SK-N-SH (cell line): ENCODE data around the gene PPARD. TPM values are rescaled to one million over a fixed set of nuclear protein-coding genes. Genes with fewer than 3 reads are reported as not detected.

Source experiments
- CTCF ChIA-PET: fragments of 300-600, 350-600 bp; formaldehyde crosslinking; extraction: SDS; loops from one replicate; lab custom pipeline; 2021; lab: Yijun Ruan, JAX
- POLR2A ChIA-PET: fragments of 350-600 bp; sonication (Branson Sonifier 250); formaldehyde crosslinking; extraction: SDS; loops from one replicate; lab custom pipeline; 2020; ENCODE audit warnings: antibody characterized with exemption, inconsistent platforms; lab: Yijun Ruan, JAX
- DNase-seq: peaks from one replicate; pipeline ENCODE4 v3.0.0; 2012
- H2AFZ ChIP-seq: fragments of 200-600 bp; sonication (generic); 2 replicates; pipeline ENCODE4 v1.8.1; 2016; ENCODE audit warnings: antibody characterized with exemption, mild to moderate bottlenecking, low read depth
- H3F3A ChIP-seq: fragments of 200-600 bp; sonication (generic); replicated peaks from 2 replicates; pipeline ENCODE3; 2016; ENCODE audit warnings: antibody characterized with exemption, mild to moderate bottlenecking; ENCODE audit not compliant: insufficient read depth
- H3K27ac ChIP-seq, 2 experiments: fragments of 200-500 bp in 1 of 2; fragments of 200-600 bp in 1 of 2; sonication (Bioruptor generic) in 1 of 2; sonication (generic), shearing (Covaris generic) in 1 of 2; 2 replicates each; pipeline versions ENCODE4 v1.5.1 to v1.6.1; 2014 to 2016; ENCODE audit warnings: low read depth in 2 of 2, inconsistent platforms in 1 of 2, low read length in 1 of 2, mild to moderate bottlenecking in 1 of 2, mixed read lengths in 1 of 2
- H3K27me3 ChIP-seq: fragments of 200-600 bp; sonication (generic), shearing (Covaris generic); 2 replicates; pipeline ENCODE4 v1.6.1; 2016; ENCODE audit warnings: mixed run types; ENCODE audit not compliant: insufficient read depth
- H3K36me3 ChIP-seq, 2 experiments: fragments of 200-500 bp in 1 of 2; fragments of 200-600 bp in 1 of 2; sonication (Bioruptor generic) in 1 of 2; sonication (generic) in 1 of 2; replicated peaks in 1 of 2; 2 replicates each; pipeline versions ENCODE3 to v1.5.1; 2014 to 2016; ENCODE audit warnings: low read length in 1 of 2, mild to moderate bottlenecking in 1 of 2; ENCODE audit not compliant: insufficient read depth in 2 of 2, control insufficient read depth in 1 of 2
- H3K4me1 ChIP-seq, 2 experiments: fragments of 200-500 bp in 1 of 2; fragments of 200-600 bp in 1 of 2; sonication (Bioruptor generic) in 1 of 2; sonication (generic), shearing (Covaris generic) in 1 of 2; 2 replicates each; pipeline versions ENCODE4 v1.5.1 to v1.6.1; 2014 to 2016; ENCODE audit warnings: low read depth in 1 of 2, low read length in 1 of 2, mixed run types in 1 of 2; ENCODE audit not compliant: insufficient read depth in 2 of 2, control insufficient read depth in 1 of 2
- H3K4me2 ChIP-seq: fragments of 200-600 bp; sonication (generic), shearing (Covaris generic); 2 replicates; pipeline ENCODE4 v1.6.1; 2017; ENCODE audit warnings: mixed run types
- H3K4me3 ChIP-seq, 2 experiments: fragments of 200-500 bp in 1 of 2; fragments of 200-600 bp in 1 of 2; sonication (Bioruptor generic) in 1 of 2; sonication (generic), shearing (Covaris generic) in 1 of 2; 2 replicates each; pipeline versions ENCODE4 v1.5.1 to v1.8.1; 2014 to 2016; ENCODE audit warnings: low read depth in 2 of 2, inconsistent platforms in 1 of 2, low read length in 1 of 2, mild to moderate bottlenecking in 1 of 2, mixed read lengths in 1 of 2, moderate library complexity in 1 of 2
- H3K79me2 ChIP-seq: fragments of 200-600 bp; sonication (generic); 2 replicates; pipeline ENCODE4 v1.8.1; 2017; ENCODE audit warnings: mild to moderate bottlenecking; ENCODE audit not compliant: insufficient read depth
- H3K9ac ChIP-seq: fragments of 200-600 bp; sonication (generic); 2 replicates; pipeline ENCODE4 v1.6.1; 2017; ENCODE audit warnings: mixed run types
- H3K9me2 ChIP-seq: fragments of 200-600 bp; sonication (generic); 2 replicates; pipeline ENCODE4 v1.6.1; 2017; ENCODE audit warnings: mixed run types
- H3K9me3 ChIP-seq: fragments of 200-600 bp; sonication (generic); 2 replicates; pipeline ENCODE4 v1.6.1; 2017; ENCODE audit warnings: mixed run types, mild to moderate bottlenecking, moderate library complexity
- H4K20me1 ChIP-seq: fragments of 200-600 bp; sonication (generic); 2 replicates; pipeline ENCODE4 v1.6.1; 2017; ENCODE audit warnings: mild to moderate bottlenecking, mixed run types; ENCODE audit not compliant: insufficient read depth
- EP300 ChIP-seq, 2 experiments: IDR thresholded peaks; 2 replicates each; pipeline versions ENCODE4 v1.4.0 to v1.6.1; 2012; ENCODE audit warnings: borderline replicate concordance in 1 of 2, low read depth in 1 of 2, low read length in 1 of 2
- FOXJ3 ChIP-seq: sonication (generic); formaldehyde crosslinking; IDR thresholded peaks from 2 replicates; pipeline ENCODE4 v1.5.1; 2020; ENCODE audit warnings: mild to moderate bottlenecking, missing genetic modification reagents
- GABPA ChIP-seq: IDR thresholded peaks from 2 replicates; pipeline ENCODE4 v1.4.0; 2012; ENCODE audit warnings: low read depth, mild to moderate bottlenecking
- GATA2 ChIP-seq: sonication (generic); formaldehyde crosslinking; IDR thresholded peaks from 2 replicates; pipeline ENCODE4 v1.5.0; 2020; ENCODE audit warnings: mild to moderate bottlenecking, missing genetic modification reagents
- IRF3 ChIP-seq: fragments of 150-350 bp; IDR thresholded peaks from 2 replicates; pipeline ENCODE4 v1.6.1; 2016; ENCODE audit warnings: mild to moderate bottlenecking, low read depth, low read length
- JUND ChIP-seq: IDR thresholded peaks from 2 replicates; pipeline ENCODE4 v1.4.0; 2012
- NRF1 ChIP-seq: IDR thresholded peaks from 2 replicates; pipeline ENCODE4 v1.6.1; 2012; ENCODE audit warnings: low read depth, mild to moderate bottlenecking, low read length
- POLR2AphosphoS5 ChIP-seq: IDR thresholded peaks from 2 replicates; pipeline ENCODE4 v1.6.1; 2012; ENCODE audit warnings: low read depth, low read length
- SIN3A ChIP-seq: IDR thresholded peaks from 2 replicates; pipeline ENCODE4 v1.6.1; 2012; ENCODE audit warnings: low read depth, mild to moderate bottlenecking, low read length, moderate library complexity, borderline replicate concordance
- USF1 ChIP-seq: IDR thresholded peaks from 2 replicates; pipeline ENCODE4 v1.4.0; 2012; ENCODE audit warnings: low read depth, borderline replicate concordance
- YY1 ChIP-seq: IDR thresholded peaks from 2 replicates; pipeline ENCODE4 v1.4.0; 2012; ENCODE audit warnings: low read depth, mild to moderate bottlenecking
- WGBS: methylation state at CpG from one replicate; pipeline ENCODE4 v1.1.6; 2017; ENCODE audit warnings: low lambda C conversion rate; 5-methylcytosine and 5-hydroxymethylcytosine counted together
- polyA plus RNA-seq, 3 experiments: library from polyadenylated mRNA; depleted of rRNA; stranded (reverse); fragments of >200 nt; gene quantifications; 2 replicates each; pipeline ENCODE4 v1.2.3, GENCODE V29; 2012
- TF ChIP-seq, protein P1 (sequence below): IDR thresholded peaks from 2 replicates; pipeline ENCODE4 v1.4.0; 2012; ENCODE audit warnings: low read depth, borderline replicate concordance
- TF ChIP-seq, protein P2 (sequence below): fragments of 200-600 bp; sonication (generic); IDR thresholded peaks from 2 replicates; pipeline ENCODE4 v1.6.1; 2017; ENCODE audit warnings: antibody characterized with exemption, mild to moderate bottlenecking, moderate library complexity

The PPARD gene
- polyA plus RNA-seq, 1 of the 3 experiments (the other 2 are of a cell fraction): 13.3 TPM

- Histone ChIP-seq H3K9me2 (no peaks in the 10 kb centered on the region), H4K20me1 (no peaks in the 10 kb centered on the region), H3K36me3 (peaks cover 0 to 10% of the 10 kb centered on the region in 2 experiments), H3K4me3 (no peak overlapping the region), H3K9ac (no peak overlapping the region), H2AFZ (no peak overlapping the region), H3K79me2 (peaks cover 4% of the 10 kb centered on the region; the same call in 1 of the 2 replicates), H3K27ac (no peak overlapping the region), H3K9me3 (no peaks in the 10 kb centered on the region), H3K27me3 (no peaks in the 10 kb centered on the region), H3K4me2 (no peak overlapping the region), H3F3A (no peaks in the 10 kb centered on the region), H3K4me1 (peaks cover 0 to 7% of the 10 kb centered on the region in 2 experiments; a peak in 2 of 4 replicates)
- TF ChIP-seq IRF3: no peak
- TF ChIP-seq POLR2AphosphoS5: no peak
- no peak for TF ChIP-seq USF1
- TF ChIP-seq GATA2 (CRISPR knock-in tag): no peak
- TF ChIP-seq EP300 (IDR thresholded peaks at IDR 0.05; ENCODE audit: borderline replicate concordance in 1 of 2, low read depth in 1 of 2, low read length in 1 of 2): no peak
- no peak for TF ChIP-seq NRF1
- TF ChIP-seq GABPA: no peak
- TF ChIP-seq, protein P1, sequence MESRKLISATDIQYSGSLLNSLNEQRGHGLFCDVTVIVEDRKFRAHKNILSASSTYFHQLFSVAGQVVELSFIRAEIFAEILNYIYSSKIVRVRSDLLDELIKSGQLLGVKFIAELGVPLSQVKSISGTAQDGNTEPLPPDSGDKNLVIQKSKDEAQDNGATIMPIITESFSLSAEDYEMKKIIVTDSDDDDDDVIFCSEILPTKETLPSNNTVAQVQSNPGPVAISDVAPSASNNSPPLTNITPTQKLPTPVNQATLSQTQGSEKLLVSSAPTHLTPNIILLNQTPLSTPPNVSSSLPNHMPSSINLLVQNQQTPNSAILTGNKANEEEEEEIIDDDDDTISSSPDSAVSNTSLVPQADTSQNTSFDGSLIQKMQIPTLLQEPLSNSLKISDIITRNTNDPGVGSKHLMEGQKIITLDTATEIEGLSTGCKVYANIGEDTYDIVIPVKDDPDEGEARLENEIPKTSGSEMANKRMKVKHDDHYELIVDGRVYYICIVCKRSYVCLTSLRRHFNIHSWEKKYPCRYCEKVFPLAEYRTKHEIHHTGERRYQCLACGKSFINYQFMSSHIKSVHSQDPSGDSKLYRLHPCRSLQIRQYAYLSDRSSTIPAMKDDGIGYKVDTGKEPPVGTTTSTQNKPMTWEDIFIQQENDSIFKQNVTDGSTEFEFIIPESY: no peak
- TF ChIP-seq SIN3A: no peak
- TF ChIP-seq JUND: no peak
- ChIA-PET CTCF (interaction anchor here (1.1 to 3.0 kb wide), 4 partner anchors 8 to 163 kb away, joined by 3 to 13 read pairs (median 7); partner anchors contain the start of gene PPARD), POLR2A (interaction anchor here (1.1 kb wide), 1 partner anchor 279 kb away, joined by 6 read pairs; the partner anchor contains the start of gene ARMC12)
- no peak for DNase-seq
- 97% methylated on average over 4 of the region's 4 CpGs for WGBS
Observed at GRCh38 chr6:35457907-35458306, 115.5 kb downstream of the PPARD start.

GRCh38 chr6:35461270-35461669, 118.9 kb downstream of the PPARD start:
- Histone ChIP-seq H3K79me2 (no peaks in the 10 kb centered on the region), H3K4me1 (no peaks in the 10 kb centered on the region), H3K9ac (no peak overlapping the region), H3F3A (no peaks in the 10 kb centered on the region), H3K9me3 (no peaks in the 10 kb centered on the region), H3K9me2 (no peaks in the 10 kb centered on the region), H4K20me1 (no peaks in the 10 kb centered on the region), H2AFZ (no peak overlapping the region), H3K4me3 (no peak overlapping the region), H3K27ac (no peak overlapping the region), H3K27me3 (no peaks in the 10 kb centered on the region), H3K4me2 (no peak overlapping the region), H3K36me3 (peaks cover 0 to 7% of the 10 kb centered on the region in 2 experiments)
- no peak for DNase-seq
- ChIA-PET CTCF (interaction anchor here (1.4 kb wide), 1 partner anchor 118 kb away, joined by 3 read pairs; no protein-coding TSS in a partner anchor), POLR2A (no interaction called here)
- 86% methylated on average over 3 of the region's 3 CpGs for WGBS
- TF ChIP-seq, protein P2, sequence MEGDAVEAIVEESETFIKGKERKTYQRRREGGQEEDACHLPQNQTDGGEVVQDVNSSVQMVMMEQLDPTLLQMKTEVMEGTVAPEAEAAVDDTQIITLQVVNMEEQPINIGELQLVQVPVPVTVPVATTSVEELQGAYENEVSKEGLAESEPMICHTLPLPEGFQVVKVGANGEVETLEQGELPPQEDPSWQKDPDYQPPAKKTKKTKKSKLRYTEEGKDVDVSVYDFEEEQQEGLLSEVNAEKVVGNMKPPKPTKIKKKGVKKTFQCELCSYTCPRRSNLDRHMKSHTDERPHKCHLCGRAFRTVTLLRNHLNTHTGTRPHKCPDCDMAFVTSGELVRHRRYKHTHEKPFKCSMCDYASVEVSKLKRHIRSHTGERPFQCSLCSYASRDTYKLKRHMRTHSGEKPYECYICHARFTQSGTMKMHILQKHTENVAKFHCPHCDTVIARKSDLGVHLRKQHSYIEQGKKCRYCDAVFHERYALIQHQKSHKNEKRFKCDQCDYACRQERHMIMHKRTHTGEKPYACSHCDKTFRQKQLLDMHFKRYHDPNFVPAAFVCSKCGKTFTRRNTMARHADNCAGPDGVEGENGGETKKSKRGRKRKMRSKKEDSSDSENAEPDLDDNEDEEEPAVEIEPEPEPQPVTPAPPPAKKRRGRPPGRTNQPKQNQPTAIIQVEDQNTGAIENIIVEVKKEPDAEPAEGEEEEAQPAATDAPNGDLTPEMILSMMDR: no peak
- TF ChIP-seq FOXJ3 (no peak), YY1 (no peak)
